Measurements from ENCODE around the gene ZNF333.

- TF ChIP-seq CTCF (IDR thresholded peaks at IDR 0.05) (no peak), ZFX (IDR thresholded peaks at IDR 0.05; ENCODE audit: borderline replicate concordance) (no peak)
These were observed 29.3 kb downstream of the ZNF333 start for GRCh38 chr19:14719162-14719561.

All from 22Rv1 (cell line).